GM19239 (cell line): ENCODE measurements around the gene RBFOX2.

Experiments
- DNase-seq: peaks from one replicate; pipeline ENCODE4 v3.0.0; 2011; ENCODE audit warnings: low spot score; ENCODE audit not compliant: insufficient read length
- FAIRE-seq: peaks from 2 replicates; lab custom pipeline; 2011; peaks lifted over from hg19 to GRCh38; lab: Jason Lieb, UNC

RBFOX2 gene

DNA sequence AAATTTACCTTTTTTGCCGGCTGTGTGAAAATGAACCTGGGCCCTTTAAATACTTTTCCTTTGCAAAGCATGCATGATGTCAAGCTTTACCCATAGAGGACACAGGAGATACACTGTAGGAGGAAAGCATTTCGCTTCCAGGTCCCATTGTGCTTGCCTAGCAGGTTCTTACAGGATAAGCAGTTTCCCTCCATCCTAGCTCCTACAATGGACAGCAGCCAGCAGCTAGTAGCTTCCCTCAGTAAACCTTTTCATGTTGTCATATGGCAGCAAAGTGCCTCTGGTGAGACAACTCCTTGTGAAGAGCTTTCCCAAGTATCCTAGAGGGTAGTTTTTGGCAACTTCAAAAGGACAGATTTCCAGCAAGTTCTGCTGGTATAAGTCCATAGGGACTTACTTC lies 78.4 kb downstream of the RBFOX2 start:
- DNase-seq (no peak), FAIRE-seq (no peak)

DNA sequence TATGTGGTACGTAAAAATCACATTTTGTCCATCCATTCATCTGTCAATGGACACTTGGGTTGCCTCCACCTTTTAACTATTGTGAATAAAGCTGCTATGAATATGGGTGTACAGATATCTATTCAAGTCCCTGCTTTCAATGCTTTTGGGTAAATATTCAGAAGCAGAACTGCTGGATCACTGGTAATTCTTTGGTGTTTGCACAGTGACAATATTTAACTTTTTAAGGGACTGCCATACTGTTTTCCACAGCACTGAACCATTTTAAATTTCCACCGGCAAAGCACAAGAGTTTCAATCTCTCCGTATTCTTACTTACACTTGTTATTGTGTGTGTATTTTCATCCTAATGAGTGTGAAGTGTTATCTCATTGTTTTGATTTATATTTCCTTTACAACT lies 79.4 kb downstream of the RBFOX2 start:
- no peak for FAIRE-seq
- no peak for DNase-seq

DNA sequence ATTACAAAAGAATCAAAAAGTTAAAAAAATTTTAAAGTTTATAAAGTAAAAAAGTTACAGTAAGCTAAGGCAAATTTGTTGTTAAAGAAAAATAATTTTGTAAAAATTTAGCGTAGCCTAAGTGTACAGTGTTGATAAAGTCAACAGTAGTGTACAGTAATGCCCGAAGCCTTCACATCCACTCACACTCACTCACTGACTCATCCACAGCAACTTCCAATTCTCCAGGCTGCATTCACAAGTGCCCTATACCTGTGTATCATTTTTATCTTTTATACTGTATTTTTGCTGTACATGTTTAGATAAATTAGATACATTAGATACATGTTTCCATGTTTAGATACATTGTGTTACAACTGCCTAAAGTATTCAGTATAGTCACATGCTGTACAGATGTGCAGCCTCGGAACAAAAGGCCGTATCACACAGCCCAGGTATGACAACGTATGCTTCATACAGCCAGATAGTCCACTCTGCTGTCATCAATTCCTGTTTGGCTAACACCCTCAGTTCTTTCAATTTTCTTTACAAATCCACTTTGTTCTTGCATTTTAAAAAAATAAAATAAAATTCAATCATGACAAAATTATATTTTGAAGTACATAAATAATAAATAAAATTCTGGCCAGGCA lies 80.7 kb downstream of the RBFOX2 start:
- DNase-seq: no peak
- no peak for FAIRE-seq

DNA sequence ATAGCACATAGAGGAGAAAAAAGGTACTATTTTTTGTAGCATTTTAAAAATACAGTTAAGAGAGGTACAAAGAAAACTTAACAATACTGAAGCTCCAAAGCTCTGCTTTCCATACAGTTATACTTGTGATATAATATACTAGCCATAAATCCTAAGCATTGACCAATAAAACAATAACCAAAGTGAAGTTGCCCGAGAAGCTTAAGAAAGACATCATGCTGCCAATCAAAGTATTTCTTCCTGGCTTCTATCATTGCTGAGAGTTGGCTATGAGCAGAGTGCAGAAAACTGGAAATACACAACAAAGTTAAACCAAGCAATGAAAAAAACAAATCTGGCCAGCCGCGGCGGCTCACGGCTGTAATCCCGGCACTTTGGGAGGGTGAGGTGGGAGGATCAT lies 84.2 kb downstream of the RBFOX2 start:
- DNase-seq: no peak
- no peak for FAIRE-seq

DNA sequence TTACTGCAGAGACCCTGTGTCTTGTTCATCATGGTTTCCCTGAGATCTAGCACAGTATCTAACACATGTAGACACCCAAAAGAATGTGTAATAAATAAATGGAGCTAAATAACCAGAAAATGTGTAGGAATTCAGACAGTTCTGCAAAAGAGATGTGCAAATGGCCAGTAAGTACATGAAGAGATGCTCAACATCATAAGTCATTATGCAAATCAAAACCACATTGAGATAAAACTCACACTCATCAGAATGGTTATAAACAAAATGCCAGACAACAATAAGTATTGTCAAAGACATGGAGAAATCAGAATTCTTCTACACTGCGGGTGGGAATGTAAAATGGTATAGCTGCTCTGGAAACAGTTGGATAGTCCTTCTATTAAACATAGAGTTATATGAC lies 88.5 kb downstream of the RBFOX2 start:
- no peak for FAIRE-seq
- DNase-seq: no peak

DNA sequence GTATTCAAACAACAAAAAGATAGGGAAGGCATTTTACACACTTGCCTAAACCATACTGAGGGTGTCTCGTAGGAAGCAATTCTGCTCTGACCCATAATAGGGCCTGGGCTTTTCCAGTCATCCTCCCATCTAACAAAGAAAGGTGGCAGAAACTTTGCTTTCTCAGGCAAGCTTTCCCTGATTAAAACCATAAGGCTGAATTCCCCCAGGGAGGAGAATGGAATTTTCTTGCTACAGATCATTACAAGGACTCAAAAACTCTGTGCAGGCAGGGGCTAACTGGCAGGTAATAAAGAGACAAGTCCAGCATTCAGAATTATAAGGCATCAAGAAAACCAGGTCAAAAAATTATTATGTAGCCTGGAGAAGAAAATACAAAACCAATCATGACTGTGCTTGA lies 90.4 kb downstream of the RBFOX2 start:
- no peak for DNase-seq
- FAIRE-seq: no peak

DNA sequence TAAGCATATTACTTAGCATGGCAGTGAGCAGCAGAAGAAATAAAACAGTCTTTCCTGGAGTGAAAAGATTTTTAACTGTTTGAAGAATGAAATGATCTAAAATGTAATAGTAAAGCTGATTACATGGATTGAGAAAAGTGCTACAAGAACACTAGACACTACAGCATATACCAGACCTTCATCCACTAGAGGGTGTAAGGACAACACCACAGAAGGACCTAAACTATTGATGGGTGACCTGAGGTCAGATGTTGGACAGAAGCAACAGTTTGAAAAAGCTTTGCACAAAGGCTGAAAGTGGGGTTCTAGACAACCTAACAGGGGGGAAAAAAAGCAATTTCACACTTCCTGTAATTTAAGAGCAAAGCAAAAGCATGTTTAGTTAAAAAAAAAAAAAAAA lies 97.7 kb downstream of the RBFOX2 start:
- DNase-seq: no peak
- FAIRE-seq: peak; percentile 23

DNA sequence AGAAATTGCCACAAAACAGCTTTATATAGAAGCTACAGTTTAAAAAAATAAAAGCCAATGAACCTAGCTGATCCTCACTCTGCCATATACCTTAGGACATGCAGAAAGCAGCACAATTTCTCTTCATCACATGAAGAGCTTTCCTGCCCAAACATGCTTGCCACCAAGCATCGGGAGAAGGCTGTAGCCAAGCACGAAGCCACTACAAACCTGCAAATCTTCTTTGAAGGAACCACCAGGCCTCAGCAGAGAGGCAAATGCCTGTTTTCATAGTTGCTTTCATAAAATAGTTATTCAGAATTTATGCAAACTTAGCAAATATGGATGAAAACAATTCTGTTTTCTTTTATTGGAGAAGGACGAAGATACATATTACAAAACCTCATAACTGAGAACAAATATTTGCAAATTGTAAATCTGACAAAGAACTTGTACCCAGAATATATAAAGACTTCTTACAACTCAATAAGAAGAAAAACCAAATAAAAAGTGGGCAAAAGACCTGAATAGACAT lies 100.3 kb downstream of the RBFOX2 start:
- FAIRE-seq (no peak), DNase-seq (no peak)

DNA sequence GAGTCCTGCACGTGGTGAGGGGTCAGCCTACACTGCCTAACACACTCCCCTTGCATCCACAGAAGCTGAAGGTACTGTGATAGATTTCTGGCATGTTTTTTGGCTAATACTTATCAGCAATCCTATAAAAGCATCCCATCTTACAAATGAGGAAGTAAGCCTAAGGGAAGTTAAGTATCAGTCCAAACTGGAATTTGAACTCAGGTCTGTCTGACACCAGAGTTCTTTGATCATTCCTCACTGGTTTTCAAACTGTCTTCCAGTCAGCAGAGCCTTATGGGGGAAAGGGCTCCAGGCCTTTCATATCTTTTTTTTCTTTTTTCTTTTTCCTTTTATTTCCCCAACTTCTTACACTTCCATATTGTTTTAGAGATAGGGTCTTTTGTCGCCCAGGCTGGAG lies 105.6 kb downstream of the RBFOX2 start:
- no peak for DNase-seq
- no peak for FAIRE-seq

DNA sequence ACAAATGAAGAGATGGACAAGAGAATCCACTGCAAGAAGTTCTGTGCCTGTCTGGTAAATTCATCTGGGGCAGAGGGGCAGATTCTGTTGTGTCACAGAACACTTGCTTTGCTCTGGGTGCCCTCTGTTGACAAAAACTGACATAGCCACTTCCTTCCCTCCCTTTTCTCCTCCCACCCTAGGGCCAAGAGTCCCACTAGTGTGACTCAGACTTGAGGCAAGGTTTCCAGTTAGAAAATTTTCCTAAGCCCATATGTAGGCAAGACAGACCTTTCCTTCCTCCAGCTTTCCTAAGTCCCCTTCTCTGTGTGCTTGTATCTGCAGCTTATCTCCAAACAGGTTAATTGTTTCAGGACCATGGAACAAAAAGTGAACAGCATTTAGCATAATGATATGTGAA lies 106.8 kb downstream of the RBFOX2 start:
- peak; percentile 28 for FAIRE-seq
- DNase-seq: no peak

DNA sequence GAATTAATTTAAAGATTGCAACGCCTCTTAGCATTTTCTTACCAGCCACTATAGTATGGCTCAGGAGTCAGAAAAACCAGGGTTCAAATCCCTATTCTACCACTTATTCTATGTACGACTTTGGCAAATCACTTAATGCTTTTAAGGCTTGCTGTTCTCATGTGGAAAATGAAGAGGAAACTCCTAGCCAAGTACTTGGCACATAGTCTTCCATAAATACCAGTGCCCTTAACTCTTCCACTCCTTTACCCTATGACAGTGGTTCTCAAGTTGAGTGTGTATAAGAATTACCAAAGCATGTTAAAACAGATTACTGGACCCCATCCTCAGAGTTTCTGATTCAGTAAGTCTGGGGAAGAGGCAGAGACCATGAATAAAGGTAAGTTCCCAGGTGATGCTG lies 107.6 kb downstream of the RBFOX2 start:
- FAIRE-seq: no peak
- no peak for DNase-seq

DNA sequence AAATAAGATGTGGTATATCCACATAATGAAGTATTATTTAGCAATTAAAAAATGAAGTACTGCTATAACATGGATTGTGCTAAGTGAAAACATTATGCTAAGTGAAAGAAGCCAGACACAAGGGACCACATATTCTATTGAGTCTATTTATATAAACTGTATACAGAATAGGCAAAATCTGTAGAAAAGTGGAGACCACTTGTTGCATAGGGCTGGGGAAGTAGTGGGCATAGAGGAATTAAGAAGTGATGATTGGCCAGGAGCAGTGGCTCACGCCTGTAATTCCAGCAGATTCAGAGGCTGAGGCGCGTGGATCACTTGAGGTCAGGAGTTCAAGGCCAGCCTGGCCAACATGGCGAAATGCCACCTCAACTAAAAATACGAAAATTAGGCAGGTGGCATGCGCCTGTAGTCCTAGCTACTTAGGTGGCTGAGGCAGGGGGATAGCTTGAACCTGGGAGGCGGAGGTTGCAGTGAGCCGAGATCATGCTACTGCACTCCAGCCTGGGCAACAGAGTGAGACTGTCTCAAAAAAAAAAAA lies 109.6 kb downstream of the RBFOX2 start:
- DNase-seq: no peak
- FAIRE-seq: no peak

DNA sequence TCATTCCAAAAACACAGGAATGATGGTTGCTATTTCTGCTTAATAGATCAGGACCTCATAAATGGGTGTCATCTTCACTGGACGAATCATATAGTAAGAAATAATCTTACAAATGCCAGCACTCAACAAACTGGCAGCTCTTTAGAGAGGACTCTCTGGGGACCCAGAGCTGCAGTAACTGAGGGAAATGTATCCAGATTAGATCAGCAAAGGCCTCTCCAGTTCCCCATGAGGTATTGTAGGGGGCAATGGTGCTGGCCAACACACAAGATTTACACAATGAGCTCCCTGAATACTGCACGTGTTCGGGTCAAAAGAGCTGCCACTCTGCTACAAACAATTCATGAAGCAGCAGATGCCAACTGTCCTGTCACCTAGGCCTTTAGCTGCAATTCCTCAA lies 110.2 kb downstream of the RBFOX2 start:
- DNase-seq: no peak
- no peak for FAIRE-seq

DNA sequence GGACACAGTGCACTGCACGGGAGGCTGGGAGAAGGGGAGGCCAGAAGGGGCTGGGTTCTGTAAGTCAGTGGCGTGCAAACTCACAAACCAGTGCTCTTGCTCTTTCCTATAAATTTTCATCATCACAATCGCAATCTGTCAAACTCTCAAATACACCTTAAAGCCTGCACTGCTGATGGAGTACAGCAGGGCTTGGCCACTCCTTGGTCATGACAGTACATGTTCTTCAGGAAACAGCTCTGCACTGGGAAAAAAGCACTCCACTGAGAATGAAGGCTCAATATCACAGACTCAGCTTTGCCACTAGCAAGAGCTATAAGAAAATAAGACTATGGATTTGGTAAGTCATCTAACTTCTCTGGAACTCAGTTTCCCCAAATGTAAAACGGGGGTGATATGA lies 111.0 kb downstream of the RBFOX2 start:
- DNase-seq (no peak), FAIRE-seq (no peak)

DNA sequence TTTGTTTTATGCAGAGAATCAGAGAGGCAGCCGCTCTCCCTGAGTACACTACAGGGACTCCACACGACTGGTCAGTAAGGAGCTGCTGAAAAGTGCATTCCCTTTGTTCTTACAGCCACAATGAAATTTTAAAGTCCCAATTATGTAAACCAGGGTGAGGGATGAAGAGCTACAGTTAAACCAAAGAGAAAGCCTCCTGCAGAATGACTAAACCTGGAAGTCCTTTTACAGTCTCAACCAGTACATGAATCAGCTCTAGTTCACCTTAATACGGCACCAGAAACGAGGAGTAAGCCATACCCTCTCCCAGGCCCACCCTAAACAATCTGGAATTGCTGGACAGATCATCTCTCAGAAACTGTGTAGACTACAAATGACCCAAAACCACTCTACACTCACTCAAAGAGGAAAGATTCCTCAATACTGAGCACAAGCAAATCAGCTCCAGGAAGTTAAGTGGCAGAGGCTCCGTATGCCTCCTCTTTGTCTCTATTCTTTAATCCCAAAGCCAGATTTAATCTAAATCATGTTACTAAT lies 113.1 kb downstream of the RBFOX2 start:
- FAIRE-seq: no peak
- no peak for DNase-seq

DNA sequence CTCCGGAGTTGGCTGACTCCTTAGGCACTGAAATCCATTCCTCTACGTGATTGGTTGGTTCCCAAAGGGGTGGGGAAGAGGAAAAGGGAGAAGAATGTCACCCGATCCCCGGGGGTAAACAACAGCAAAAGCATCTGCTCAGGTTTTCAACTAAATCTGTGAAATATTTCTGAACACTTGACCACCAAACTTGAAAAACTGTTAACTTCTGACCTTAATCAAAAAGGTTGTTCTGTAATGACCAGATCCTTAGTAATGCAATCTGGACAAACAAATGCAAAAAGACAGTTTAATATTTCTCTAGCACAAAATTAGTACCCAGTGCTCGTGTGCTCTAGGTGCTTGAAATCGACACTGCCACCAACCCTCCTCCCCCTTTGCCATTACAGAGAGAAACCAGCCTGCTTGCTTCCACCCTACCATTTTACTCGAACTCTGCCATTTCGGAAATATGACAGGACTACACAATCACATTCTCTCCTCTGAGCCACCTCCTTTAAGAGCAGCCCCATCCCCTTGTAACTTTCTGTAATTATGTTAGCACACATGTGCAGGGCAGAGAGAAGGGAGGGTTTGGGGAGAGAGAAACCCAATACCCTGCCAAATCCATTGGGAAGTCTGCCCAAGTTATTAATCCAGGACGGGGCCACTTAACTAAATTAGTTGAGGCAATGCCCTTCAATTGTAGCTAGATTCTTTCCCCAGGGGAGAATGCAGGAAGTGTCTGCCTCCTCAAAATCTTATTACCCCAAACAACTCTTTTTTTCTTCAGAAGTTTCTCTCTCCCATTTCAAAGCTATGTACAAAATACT lies 113.8 kb downstream of the RBFOX2 start:
- FAIRE-seq (no peak), DNase-seq (no peak)

DNA sequence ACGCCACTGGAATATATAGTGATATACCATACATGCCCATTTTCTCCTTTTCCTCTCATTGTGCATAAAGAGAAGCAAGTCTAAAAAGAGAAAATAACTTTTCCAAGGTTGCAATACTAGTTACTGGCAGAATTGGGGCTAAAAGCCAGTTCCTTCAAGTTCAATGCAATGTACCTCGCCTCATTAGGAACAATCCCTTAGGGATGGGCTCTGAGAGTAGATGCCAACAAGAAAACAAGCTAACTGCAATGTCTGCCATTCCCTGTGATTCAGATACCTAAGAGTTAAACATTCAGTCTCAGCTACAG lies 114.3 kb downstream of the RBFOX2 start:
- no peak for FAIRE-seq

DNA sequence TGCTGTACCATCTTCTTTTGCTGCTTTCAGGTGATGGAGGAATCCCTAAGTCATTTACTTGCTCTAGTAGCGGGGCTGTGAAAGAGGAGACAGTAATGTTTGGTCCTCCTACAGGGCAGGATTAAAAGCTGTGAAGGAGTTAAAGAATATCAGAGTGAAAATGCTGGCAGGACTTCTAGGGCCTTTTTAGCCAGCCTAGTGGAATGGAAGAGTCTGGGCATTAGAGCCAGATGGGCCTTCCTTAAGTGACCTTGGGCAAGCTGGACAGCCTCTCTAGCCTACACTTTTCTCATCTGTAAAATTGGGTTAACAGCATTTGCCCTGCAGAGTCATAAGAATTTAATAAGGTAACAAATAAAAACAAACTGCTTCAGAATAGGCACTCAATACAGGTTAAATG lies 114.7 kb downstream of the RBFOX2 start:
- FAIRE-seq (no peak), DNase-seq (no peak)

More for the DNA sequence above, 114.3 kb downstream of the RBFOX2 start:
- no peak for DNase-seq

DNA sequence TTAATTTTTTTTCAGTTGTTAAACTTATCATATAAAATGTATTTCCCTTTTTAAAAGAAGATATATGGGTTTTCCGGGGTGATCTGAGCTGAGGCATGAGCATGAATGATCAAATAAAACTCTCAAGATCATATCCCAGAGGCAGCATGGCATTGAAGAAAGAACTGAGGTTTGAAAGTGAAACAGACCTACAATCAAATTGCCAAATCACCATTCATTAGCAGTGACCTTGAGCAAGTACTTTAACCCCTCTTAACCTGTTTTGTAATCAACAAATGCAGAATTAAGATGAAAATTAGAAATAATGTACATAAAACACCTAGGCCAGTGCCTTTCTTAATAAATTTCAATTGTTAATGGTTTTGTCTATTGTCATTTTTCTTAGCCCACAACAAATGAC lies 116.0 kb downstream of the RBFOX2 start:
- no peak for DNase-seq
- no peak for FAIRE-seq

DNA sequence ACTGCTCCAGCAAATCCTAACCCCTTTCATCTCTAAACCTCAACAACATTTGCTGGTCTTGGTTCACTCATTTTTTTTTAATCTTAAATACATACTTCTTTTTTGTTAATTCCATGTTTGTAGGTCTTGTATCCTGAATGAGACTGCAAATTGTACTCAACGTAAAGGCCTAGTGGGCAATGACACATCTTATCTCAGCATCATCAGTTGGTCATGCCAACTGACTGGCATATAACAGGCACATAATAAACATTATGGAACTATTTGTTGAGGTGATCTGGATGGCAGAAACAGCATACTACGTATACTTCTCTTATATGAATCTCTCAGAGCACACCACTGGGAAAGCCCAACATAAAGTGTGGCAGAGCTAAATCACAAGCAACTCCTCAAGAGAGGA lies 116.7 kb downstream of the RBFOX2 start:
- DNase-seq (no peak), FAIRE-seq (no peak)

DNA sequence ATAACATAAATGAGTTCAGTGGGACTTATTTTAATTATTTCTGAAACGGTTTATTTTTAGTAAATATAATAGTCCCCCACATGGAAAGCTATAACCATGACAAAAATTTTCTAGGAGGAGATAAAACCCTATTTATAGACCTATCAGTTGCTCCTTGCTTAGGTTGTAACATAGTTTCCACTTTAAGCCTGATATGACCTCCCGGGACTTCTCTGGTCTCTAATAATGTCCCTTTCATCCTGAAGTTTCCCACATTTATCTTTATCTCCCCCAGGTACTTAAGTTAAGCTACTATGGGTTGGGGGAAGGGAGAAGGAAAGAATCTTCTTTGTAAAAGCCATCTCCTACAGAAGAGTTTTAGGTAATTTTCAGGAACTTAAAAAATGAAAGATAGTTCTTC lies 117.7 kb downstream of the RBFOX2 start:
- FAIRE-seq (no peak), DNase-seq (no peak)
